Lung (tissue), 12 donors: ENCODE measurements around the gene SMG6. TPM values are rescaled to one million over a fixed set of nuclear protein-coding genes. Genes with fewer than 3 reads are reported as not detected.

Experiments
- ATAC-seq: fragments of 200-7000 bp; cut with Tn5 transposase; one replicate; pipeline ENCODE4 v1.9.1; 2020; ENCODE audit warnings: moderate number of reproducible peaks; ENCODE audit not compliant: insufficient read depth, low FRiP score
- DNase-seq, 3 donors: peaks; one replicate each; pipeline ENCODE4 v3.0.0-alpha.2; 2013 to 2017
- H3K27ac ChIP-seq, 2 donors: one replicate each; pipeline ENCODE4 v1.5.1; 2013; ENCODE audit warnings: mild to moderate bottlenecking in 2 of 2, moderate library complexity in 2 of 2, control low read depth in 1 of 2, inconsistent platforms in 1 of 2, low read depth in 1 of 2, low read length in 1 of 2
- H3K27me3 ChIP-seq, 3 donors: one replicate each; pipeline ENCODE4 v1.5.1; 2013; ENCODE audit warnings: low read length in 2 of 3; ENCODE audit not compliant: control insufficient read depth in 3 of 3, insufficient read depth in 3 of 3
- H3K36me3 ChIP-seq, 4 donors: one replicate each; pipeline ENCODE4 v1.5.1; 2013; ENCODE audit warnings: low read length in 4 of 4, mild to moderate bottlenecking in 1 of 4, moderate library complexity in 1 of 4; ENCODE audit not compliant: control insufficient read depth in 4 of 4, insufficient read depth in 4 of 4
- H3K4me1 ChIP-seq, 5 donors: one replicate each; pipeline ENCODE4 v1.5.1; 2013; ENCODE audit warnings: low read length in 5 of 5, mild to moderate bottlenecking in 2 of 5, moderate library complexity in 1 of 5; ENCODE audit not compliant: control insufficient read depth in 5 of 5, insufficient read depth in 5 of 5
- H3K4me3 ChIP-seq: one replicate; pipeline ENCODE4 v1.5.1; 2013; ENCODE audit warnings: mild to moderate bottlenecking, control low read depth, moderate library complexity
- H3K9ac ChIP-seq, 2 donors: one replicate each; pipeline ENCODE4 v1.5.1; 2013; ENCODE audit warnings: low read length in 2 of 2, control low read depth in 1 of 2; ENCODE audit not compliant: insufficient read depth in 1 of 2
- H3K9me3 ChIP-seq, 4 donors: one replicate each; pipeline ENCODE4 v1.5.1; 2013; ENCODE audit warnings: low read length in 3 of 4, mild to moderate bottlenecking in 1 of 4, moderate library complexity in 1 of 4; ENCODE audit not compliant: control insufficient read depth in 4 of 4, insufficient read depth in 3 of 4
- CTCF ChIP-seq: IDR thresholded peaks from 2 replicates; pipeline ENCODE4 v1.5.1; 2012; ENCODE audit warnings: mild to moderate bottlenecking; ENCODE audit errors: control extremely low read depth, extremely low read depth
- WGBS, 2 donors: extraction: QIAGEN DNeasy Blood & Tissue Kit; methylation state at CpG; one replicate each; pipeline ENCODE4 v1.1.7; 2013; 5-methylcytosine and 5-hydroxymethylcytosine counted together
- polyA plus RNA-seq, 2 donors: library from polyadenylated mRNA; stranded (reverse); fragments of 200-250 nt; gene quantifications; one replicate each; pipeline ENCODE4 v1.2.1, GENCODE V29; 2013
- total RNA-seq, 2 donors: library from RNA; depleted of rRNA in 1 of 2; stranded (reverse); fragments of >200 nt in 1 of 2; gene quantifications; one replicate each; pipeline ENCODE4 v1.2.1, GENCODE V29; 2014 to 2021
- donor health status: control.
- donor health status: control.
- donor health status: Bipolar disorder and iron deficiency.
- donor health status: healthy.
- donor health status: DM: yes; HTN: yes; CAD: no.

Gene SMG6
- total and polyA plus RNA-seq, 4 donors: 17.6 to 45.1 (median 28.9) TPM

DNA sequence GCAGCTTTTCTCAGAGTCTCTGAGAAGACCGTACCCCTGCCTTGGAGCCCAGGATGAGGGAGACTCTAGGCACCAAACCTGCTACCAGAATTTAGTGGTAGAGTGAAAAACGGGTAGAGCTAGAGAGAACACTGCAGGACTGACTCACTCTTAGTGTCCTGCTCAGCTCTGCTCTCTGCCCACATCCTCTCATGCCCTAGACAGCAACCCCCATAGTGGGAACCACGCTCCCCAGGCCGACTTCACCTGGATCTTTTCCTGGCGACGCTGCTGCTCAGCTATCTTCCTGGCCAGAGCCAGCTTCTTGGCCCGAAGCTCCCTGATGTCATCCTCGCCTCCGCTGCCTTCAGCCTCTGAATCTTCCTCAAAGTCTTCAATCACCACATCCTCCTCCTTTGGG, 222.0 kb downstream of the SMG6 start:
- H3K36me3 ChIP-seq: peaks cover 0 to 27% (median 18%) of the 10 kb centered on the region in 4 donors
- H3K9ac ChIP-seq: peak overlapping the region in 1 of 2 donors; percentile 56
- H3K9me3 ChIP-seq: no peaks in the 10 kb centered on the region
- ATAC-seq (no peak), DNase-seq (no peak)
- peaks cover 20 to 70% (median 45%) of the 10 kb centered on the region in 5 donors for H3K4me1 ChIP-seq
- no peak for TF ChIP-seq CTCF
- H3K27ac ChIP-seq: no peak overlapping the region
- H3K27me3 ChIP-seq: no peaks in the 10 kb centered on the region
- H3K4me3 ChIP-seq: no peak overlapping the region
- 83 to 91% methylated on average over 9 of the region's 9 CpGs for WGBS, 2 donors

DNA sequence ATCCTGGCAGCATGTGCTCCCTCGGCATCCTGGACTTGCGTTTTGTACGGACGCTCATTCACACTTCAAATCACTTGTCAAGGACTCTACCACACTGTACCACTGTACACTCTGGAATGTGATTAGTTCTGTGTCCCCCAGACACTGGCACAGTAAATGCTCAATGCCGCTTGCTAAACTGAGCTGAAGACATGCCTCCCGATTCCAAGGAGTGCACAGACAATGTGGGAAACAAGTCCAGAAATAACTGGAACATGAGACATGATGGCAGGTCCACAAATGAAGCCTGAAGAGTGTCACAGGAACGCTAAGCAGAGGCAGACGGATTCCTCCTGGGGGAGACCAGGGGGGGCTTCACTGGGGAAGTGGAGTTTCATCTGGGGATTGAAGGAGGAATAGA, 226.5 kb downstream of the SMG6 start:
- H3K27ac ChIP-seq: peak overlapping the region in 1 of 2 donors; percentile 30
- H3K9ac ChIP-seq: peak overlapping the region in 1 of 2 donors; percentile 64
- ATAC-seq: no peak
- H3K4me1 ChIP-seq: peaks cover 0 to 58% (median 26%) of the 10 kb centered on the region in 5 donors
- peak in 1 of 3 donors; percentile 39 for DNase-seq
- WGBS, 2 donors: 78 to 84% methylated on average over 8 of the region's 8 CpGs
- peaks cover 0 to 27% (median 18%) of the 10 kb centered on the region in 4 donors for H3K36me3 ChIP-seq
- H3K27me3 ChIP-seq: no peaks in the 10 kb centered on the region
- TF ChIP-seq CTCF: no peak
- no peak overlapping the region for H3K4me3 ChIP-seq
- H3K9me3 ChIP-seq: no peaks in the 10 kb centered on the region

GRCh38 chr17:2076087-2076984, 227.2 kb downstream of the SMG6 start:
- Histone ChIP-seq H3K27me3 (no peaks in the 10 kb centered on the region), H3K9ac (peak overlapping the region in 1 of 2 donors; percentile 64), H3K27ac (peak overlapping the region; percentile 30 to 76), H3K4me1 (peaks cover 0 to 58% (median 23%) of the 10 kb centered on the region in 5 donors), H3K4me3 (no peak overlapping the region), H3K36me3 (peaks cover 0 to 24% (median 16%) of the 10 kb centered on the region in 4 donors), H3K9me3 (no peaks in the 10 kb centered on the region)
- ATAC-seq (no peak), DNase-seq (peak; percentile 53 to 65 (median 63))
- WGBS, 2 donors: 50 to 63% methylated on average over 17 of the region's 17 CpGs
- TF ChIP-seq CTCF: no peak
